HG03064 (cell line): ENCODE data around the gene MDFIC.
A peak's percentile ranks its signal among the peaks of the same experiment; 100 is the strongest.

Experiments
- ATAC-seq: cut with Tn5 transposase; IDR thresholded peaks from one replicate; pipeline ENCODE4 v1.9.1; 2021; ENCODE audit warnings: low read depth; ENCODE audit not compliant: unreplicated experiment

MDFIC gene

GRCh38 chr7:115032715-115033703 is 111.1 kb downstream of the MDFIC start:
- no peak for ATAC-seq

- no peak for ATAC-seq
Observed at GRCh38 chr7:115033917-115034459, 112.1 kb downstream of the MDFIC start.

GRCh38 chr7:115034515-115034914 is 112.6 kb downstream of the MDFIC start:
- no peak for ATAC-seq

- no peak for ATAC-seq
Observed at GRCh38 chr7:115037128-115037802, 115.4 kb downstream of the MDFIC start.

GRCh38 chr7:115038158-115038557 is 116.3 kb downstream of the MDFIC start:
- ATAC-seq, result no peak

GRCh38 chr7:115040057-115040456 is 118.2 kb downstream of the MDFIC start:
- no peak for ATAC-seq

GRCh38 chr7:115040495-115040894 is 118.6 kb downstream of the MDFIC start:
- no peak for ATAC-seq

- no peak for ATAC-seq
Observed at GRCh38 chr7:115042596-115042995, 120.7 kb downstream of the MDFIC start.

GRCh38 chr7:115043605-115044004 is 121.7 kb downstream of the MDFIC start:
- no peak for ATAC-seq

GRCh38 chr7:115044224-115044623 is 122.3 kb downstream of the MDFIC start:
- ATAC-seq, result no peak

- ATAC-seq, result no peak
Observed at GRCh38 chr7:115047958-115048720, 126.2 kb downstream of the MDFIC start.

- no peak for ATAC-seq
Observed at GRCh38 chr7:115052706-115053105, 130.8 kb downstream of the MDFIC start.

GRCh38 chr7:115054478-115055065 is 132.7 kb downstream of the MDFIC start:
- no peak for ATAC-seq

- no peak for ATAC-seq
Observed at GRCh38 chr7:115056019-115056418, 134.1 kb downstream of the MDFIC start.

GRCh38 chr7:115058726-115059125 is 136.8 kb downstream of the MDFIC start:
- no peak for ATAC-seq

- no peak for ATAC-seq
Observed at GRCh38 chr7:115059321-115059720, 137.4 kb downstream of the MDFIC start.

- ATAC-seq, result peak; percentile 66
Observed at GRCh38 chr7:115060095-115060870, 138.4 kb downstream of the MDFIC start.

- peak; percentile 54 for ATAC-seq
Observed at GRCh38 chr7:115066050-115066449, 144.2 kb downstream of the MDFIC start.

- peak; percentile 59 for ATAC-seq
Observed at GRCh38 chr7:115066634-115067033, 144.7 kb downstream of the MDFIC start.
